ENCODE measurements around the gene MAML2. TPM values are rescaled to one million over a fixed set of nuclear protein-coding genes. Genes with fewer than 3 reads are reported as not detected.

MAML2 gene
- total and polyA plus RNA-seq, 4 donors = 3.8 to 41.8 (median 13.7) TPM

DNA sequence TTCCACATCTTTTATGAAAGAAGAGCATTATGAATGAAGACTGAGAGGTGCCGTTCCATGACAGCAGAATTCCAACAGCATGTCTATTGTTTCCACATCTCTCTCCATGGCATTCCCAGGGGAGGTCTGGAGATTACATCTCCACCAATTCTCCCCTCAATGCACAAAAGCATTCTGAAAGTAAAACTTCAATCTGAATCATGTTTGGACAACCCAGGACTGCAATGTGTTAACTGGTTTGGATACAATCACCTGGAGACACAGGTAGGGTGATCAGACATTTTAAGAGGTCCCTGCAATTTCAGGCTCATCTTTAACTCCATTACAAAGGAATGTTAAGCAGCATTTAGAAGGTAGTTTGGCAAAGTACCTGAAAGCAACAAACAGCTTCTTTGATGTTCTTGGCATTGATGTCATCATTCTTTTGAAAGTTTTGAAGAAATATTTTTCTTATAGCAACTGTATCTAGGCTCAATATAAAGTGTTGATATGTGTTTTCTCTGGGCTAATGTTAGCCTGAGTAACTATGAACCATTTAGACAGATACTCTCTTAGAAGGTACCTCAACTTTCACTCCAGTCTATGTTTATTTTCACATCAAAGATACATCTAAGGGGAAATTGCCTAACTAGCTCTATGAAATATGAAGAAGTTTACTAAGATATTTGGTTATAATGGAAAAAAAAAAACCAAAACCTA is 237.6 kb downstream of the MAML2 start:
- ATAC-seq (ENCODE audit: insufficient read depth, low FRiP score) (no peak), DNase-seq (no peak)
- no peak overlapping the region for H3K4me3 ChIP-seq
- TF ChIP-seq, protein P1, sequence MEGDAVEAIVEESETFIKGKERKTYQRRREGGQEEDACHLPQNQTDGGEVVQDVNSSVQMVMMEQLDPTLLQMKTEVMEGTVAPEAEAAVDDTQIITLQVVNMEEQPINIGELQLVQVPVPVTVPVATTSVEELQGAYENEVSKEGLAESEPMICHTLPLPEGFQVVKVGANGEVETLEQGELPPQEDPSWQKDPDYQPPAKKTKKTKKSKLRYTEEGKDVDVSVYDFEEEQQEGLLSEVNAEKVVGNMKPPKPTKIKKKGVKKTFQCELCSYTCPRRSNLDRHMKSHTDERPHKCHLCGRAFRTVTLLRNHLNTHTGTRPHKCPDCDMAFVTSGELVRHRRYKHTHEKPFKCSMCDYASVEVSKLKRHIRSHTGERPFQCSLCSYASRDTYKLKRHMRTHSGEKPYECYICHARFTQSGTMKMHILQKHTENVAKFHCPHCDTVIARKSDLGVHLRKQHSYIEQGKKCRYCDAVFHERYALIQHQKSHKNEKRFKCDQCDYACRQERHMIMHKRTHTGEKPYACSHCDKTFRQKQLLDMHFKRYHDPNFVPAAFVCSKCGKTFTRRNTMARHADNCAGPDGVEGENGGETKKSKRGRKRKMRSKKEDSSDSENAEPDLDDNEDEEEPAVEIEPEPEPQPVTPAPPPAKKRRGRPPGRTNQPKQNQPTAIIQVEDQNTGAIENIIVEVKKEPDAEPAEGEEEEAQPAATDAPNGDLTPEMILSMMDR (IDR thresholded peaks at IDR 0.05; ENCODE audit: control extremely low read depth, extremely low read depth) = no peak
- H3K9ac ChIP-seq (ENCODE audit: insufficient read depth in 1 of 2, low read length in 2 of 2) = no peak overlapping the region
- no peak overlapping the region for H3K27ac ChIP-seq (ENCODE audit: low read depth in 1 of 2, low read length in 1 of 2)
- WGBS, 2 donors = 69 to 73% methylated on average over 1 of the region's 1 CpG
- peaks cover 2 to 14% (median 12%) of the 10 kb centered on the region in 5 donors for H3K4me1 ChIP-seq (ENCODE audit: control insufficient read depth in 5 of 5, insufficient read depth in 5 of 5, low read length in 5 of 5)
- H3K36me3 ChIP-seq (ENCODE audit: control insufficient read depth in 4 of 4, insufficient read depth in 4 of 4, low read length in 4 of 4) = no peaks in the 10 kb centered on the region
- H3K27me3 ChIP-seq (ENCODE audit: control insufficient read depth in 3 of 3, insufficient read depth in 3 of 3, low read length in 2 of 3) = no peaks in the 10 kb centered on the region
- H3K9me3 ChIP-seq (ENCODE audit: control insufficient read depth in 4 of 4, insufficient read depth in 3 of 4, low read length in 3 of 4) = no peaks in the 10 kb centered on the region

DNA sequence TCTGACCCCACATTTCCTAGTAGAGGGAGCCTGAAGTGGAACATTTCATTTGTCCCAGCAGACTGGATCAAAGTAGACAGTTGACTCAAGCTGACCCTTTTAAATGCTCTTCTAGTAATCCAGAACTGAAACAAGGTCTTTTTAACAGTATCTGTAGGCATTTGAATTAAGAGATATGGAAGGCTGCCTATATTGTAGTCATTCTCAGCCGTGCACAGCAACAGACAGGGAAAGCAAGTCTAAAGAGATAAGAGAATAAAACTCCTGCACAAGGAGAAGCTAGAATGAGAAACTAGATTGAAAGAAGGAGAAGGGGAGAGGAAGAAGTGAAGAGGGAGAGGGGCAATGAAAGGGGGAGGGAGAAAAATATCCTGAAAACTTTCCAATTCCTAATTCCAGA is 238.5 kb downstream of the MAML2 start:
- Histone ChIP-seq H3K9me3 (ENCODE audit: control insufficient read depth in 4 of 4, insufficient read depth in 3 of 4, low read length in 3 of 4) (no peaks in the 10 kb centered on the region), H3K27ac (ENCODE audit: low read depth in 1 of 2, low read length in 1 of 2) (no peak overlapping the region), H3K4me3 (no peak overlapping the region), H3K4me1 (ENCODE audit: control insufficient read depth in 5 of 5, insufficient read depth in 5 of 5, low read length in 5 of 5) (peaks cover 2 to 14% (median 12%) of the 10 kb centered on the region in 5 donors), H3K36me3 (ENCODE audit: control insufficient read depth in 4 of 4, insufficient read depth in 4 of 4, low read length in 4 of 4) (peaks cover 0 to 3% (median 0%) of the 10 kb centered on the region in 4 donors), H3K9ac (ENCODE audit: insufficient read depth in 1 of 2, low read length in 2 of 2) (no peak overlapping the region), H3K27me3 (ENCODE audit: control insufficient read depth in 3 of 3, insufficient read depth in 3 of 3, low read length in 2 of 3) (no peaks in the 10 kb centered on the region)
- ATAC-seq (ENCODE audit: insufficient read depth, low FRiP score) = no peak
- no peak for DNase-seq
- WGBS, 2 donors = 77 to 84% methylated on average over 1 of the region's 1 CpG
- TF ChIP-seq, protein P1 (IDR thresholded peaks at IDR 0.05; ENCODE audit: control extremely low read depth, extremely low read depth) = no peak

DNA sequence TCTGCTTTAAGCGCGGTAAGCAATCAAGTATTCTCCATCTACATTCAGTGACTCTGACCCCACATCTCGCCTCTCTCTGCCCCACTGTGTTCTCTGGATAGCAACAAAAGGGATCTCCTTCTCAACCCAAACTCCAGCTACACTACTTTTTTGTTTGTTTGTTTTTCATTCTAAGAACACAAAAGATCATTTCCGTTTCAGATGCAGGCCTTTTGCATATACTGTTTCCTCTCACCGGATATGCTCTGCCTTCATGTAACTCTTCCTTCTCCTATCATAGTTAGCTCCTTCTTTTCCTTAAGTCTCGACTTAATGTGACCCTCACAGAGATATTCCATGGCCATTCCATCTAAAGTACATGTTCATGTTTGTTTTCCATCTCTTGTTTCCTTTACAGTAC is 239.3 kb downstream of the MAML2 start:
- H3K27ac ChIP-seq (ENCODE audit: low read depth in 1 of 2, low read length in 1 of 2) = no peak overlapping the region
- peaks cover 0 to 3% (median 0%) of the 10 kb centered on the region in 4 donors for H3K36me3 ChIP-seq (ENCODE audit: control insufficient read depth in 4 of 4, insufficient read depth in 4 of 4, low read length in 4 of 4)
- ATAC-seq (ENCODE audit: insufficient read depth, low FRiP score) = no peak
- TF ChIP-seq, protein P1 (IDR thresholded peaks at IDR 0.05; ENCODE audit: control extremely low read depth, extremely low read depth) = no peak
- H3K4me3 ChIP-seq = no peak overlapping the region
- no peak overlapping the region for H3K9ac ChIP-seq (ENCODE audit: insufficient read depth in 1 of 2, low read length in 2 of 2)
- no peaks in the 10 kb centered on the region for H3K9me3 ChIP-seq (ENCODE audit: control insufficient read depth in 4 of 4, insufficient read depth in 3 of 4, low read length in 3 of 4)
- WGBS, 2 donors = 82 to 86% methylated on average over 6 of the region's 6 CpGs
- DNase-seq = no peak
- peaks cover 2 to 19% (median 17%) of the 10 kb centered on the region in 5 donors for H3K4me1 ChIP-seq (ENCODE audit: control insufficient read depth in 5 of 5, insufficient read depth in 5 of 5, low read length in 5 of 5)
- no peaks in the 10 kb centered on the region for H3K27me3 ChIP-seq (ENCODE audit: control insufficient read depth in 3 of 3, insufficient read depth in 3 of 3, low read length in 2 of 3)
